ENCODE measurements around the gene PARD3B. TPM values are rescaled to one million over a fixed set of nuclear protein-coding genes. Genes with fewer than 3 reads are reported as not detected.
A peak's percentile ranks its signal among the peaks of the same experiment; 100 is the strongest.

Gene PARD3B
- total RNA-seq, 4 donors from 2014 or later, result 21.8 to 85.6 (median 36.1) TPM

GRCh38 chr2:205033431-205033830, 488.2 kb downstream of the PARD3B start:
- no peak overlapping the region for H3K27ac ChIP-seq
- no peaks in the 10 kb centered on the region for H3K27me3 ChIP-seq
- H3K9me3 ChIP-seq, result no peaks in the 10 kb centered on the region
- no peak for DNase-seq
- H3K4me1 ChIP-seq, result no peaks in the 10 kb centered on the region
- intact Hi-C loops (cut with DNase I; ENCODE audit: low total_unique reads), result no loop called here
- H3K36me3 ChIP-seq, result no peaks in the 10 kb centered on the region
- no peak overlapping the region for H3K4me3 ChIP-seq
- no peak for TF ChIP-seq POLR2A (IDR thresholded peaks at IDR 0.05)
- TF ChIP-seq, protein P1, sequence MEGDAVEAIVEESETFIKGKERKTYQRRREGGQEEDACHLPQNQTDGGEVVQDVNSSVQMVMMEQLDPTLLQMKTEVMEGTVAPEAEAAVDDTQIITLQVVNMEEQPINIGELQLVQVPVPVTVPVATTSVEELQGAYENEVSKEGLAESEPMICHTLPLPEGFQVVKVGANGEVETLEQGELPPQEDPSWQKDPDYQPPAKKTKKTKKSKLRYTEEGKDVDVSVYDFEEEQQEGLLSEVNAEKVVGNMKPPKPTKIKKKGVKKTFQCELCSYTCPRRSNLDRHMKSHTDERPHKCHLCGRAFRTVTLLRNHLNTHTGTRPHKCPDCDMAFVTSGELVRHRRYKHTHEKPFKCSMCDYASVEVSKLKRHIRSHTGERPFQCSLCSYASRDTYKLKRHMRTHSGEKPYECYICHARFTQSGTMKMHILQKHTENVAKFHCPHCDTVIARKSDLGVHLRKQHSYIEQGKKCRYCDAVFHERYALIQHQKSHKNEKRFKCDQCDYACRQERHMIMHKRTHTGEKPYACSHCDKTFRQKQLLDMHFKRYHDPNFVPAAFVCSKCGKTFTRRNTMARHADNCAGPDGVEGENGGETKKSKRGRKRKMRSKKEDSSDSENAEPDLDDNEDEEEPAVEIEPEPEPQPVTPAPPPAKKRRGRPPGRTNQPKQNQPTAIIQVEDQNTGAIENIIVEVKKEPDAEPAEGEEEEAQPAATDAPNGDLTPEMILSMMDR (IDR thresholded peaks at IDR 0.05), result no peak

DNA sequence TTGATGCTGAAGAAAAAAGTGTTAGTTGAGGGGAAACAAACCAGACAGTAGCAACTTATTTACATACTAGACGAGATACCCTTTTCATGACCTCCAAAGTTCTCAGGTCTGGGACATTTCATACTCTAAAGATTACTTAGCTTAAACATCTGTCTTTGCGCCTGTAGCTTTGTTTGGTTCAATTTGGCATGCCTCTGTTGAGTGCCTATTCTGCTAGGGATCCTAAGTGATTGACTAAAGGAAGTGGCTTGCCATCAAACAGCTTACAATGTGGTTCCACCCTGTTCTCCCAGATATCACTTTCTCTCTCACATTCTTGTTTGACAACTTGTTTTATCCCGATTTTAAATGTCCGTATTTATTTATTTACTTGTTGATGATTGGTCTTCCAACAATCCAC, 488.8 kb downstream of the PARD3B start:
- TF ChIP-seq, protein P1 (IDR thresholded peaks at IDR 0.05), result no peak
- TF ChIP-seq POLR2A (IDR thresholded peaks at IDR 0.05), result no peak
- no peak for DNase-seq
- no peaks in the 10 kb centered on the region for H3K27me3 ChIP-seq
- no peak overlapping the region for H3K4me3 ChIP-seq
- no peaks in the 10 kb centered on the region for H3K9me3 ChIP-seq
- intact Hi-C loops (cut with DNase I; ENCODE audit: low total_unique reads), result no loop called here
- H3K27ac ChIP-seq, result no peak overlapping the region
- H3K36me3 ChIP-seq, result no peaks in the 10 kb centered on the region
- H3K4me1 ChIP-seq, result no peaks in the 10 kb centered on the region

DNA sequence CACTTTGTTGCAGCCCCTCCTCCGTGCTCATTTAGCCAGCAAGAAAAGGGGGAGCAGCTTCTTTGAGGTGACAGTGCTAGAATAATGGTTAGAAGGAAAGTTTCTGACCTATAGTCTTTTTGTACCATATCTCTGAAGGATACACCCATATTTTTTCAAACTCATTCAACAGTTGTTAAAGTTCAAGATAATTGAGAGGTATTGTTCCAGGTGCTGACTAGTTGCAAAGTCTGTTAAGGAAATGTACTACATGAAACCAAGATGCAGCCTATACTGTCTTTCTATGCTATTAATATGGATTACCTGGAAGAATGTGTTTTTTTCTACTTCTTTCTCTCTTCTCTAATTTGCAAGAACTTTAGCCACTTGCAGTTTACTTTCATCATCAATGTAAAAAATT, 495.0 kb downstream of the PARD3B start:
- intact Hi-C loops (cut with DNase I; ENCODE audit: low total_unique reads), result no loop called here
- Histone ChIP-seq H3K9me3 (no peaks in the 10 kb centered on the region), H3K27ac (no peak overlapping the region), H3K27me3 (no peaks in the 10 kb centered on the region), H3K36me3 (no peaks in the 10 kb centered on the region), H3K4me3 (no peak overlapping the region), H3K4me1 (no peaks in the 10 kb centered on the region)
- TF ChIP-seq, protein P1 (IDR thresholded peaks at IDR 0.05), result no peak
- TF ChIP-seq POLR2A (IDR thresholded peaks at IDR 0.05), result no peak
- DNase-seq, result no peak

- no peaks in the 10 kb centered on the region for H3K36me3 ChIP-seq
- intact Hi-C loops (cut with DNase I; ENCODE audit: low total_unique reads), result no loop called here
- peak overlapping the region in 1 of 2 donors; percentile 37 for H3K27ac ChIP-seq
- no peaks in the 10 kb centered on the region for H3K9me3 ChIP-seq
- H3K4me1 ChIP-seq, result no peaks in the 10 kb centered on the region
- no peak for DNase-seq
- no peak for TF ChIP-seq POLR2A (IDR thresholded peaks at IDR 0.05)
- TF ChIP-seq, protein P1 (IDR thresholded peaks at IDR 0.05), result no peak
- no peaks in the 10 kb centered on the region for H3K27me3 ChIP-seq
- H3K4me3 ChIP-seq, result no peak overlapping the region
Measured at GRCh38 chr2:205041472-205042130, 496.3 kb downstream of the PARD3B start.

- no peaks in the 10 kb centered on the region for H3K27me3 ChIP-seq
- TF ChIP-seq, protein P1 (IDR thresholded peaks at IDR 0.05), result no peak
- TF ChIP-seq POLR2A (IDR thresholded peaks at IDR 0.05), result no peak
- peaks cover 0 to 3% of the 10 kb centered on the region in 2 donors for H3K4me1 ChIP-seq
- intact Hi-C loops (cut with DNase I; ENCODE audit: low total_unique reads), result no loop called here
- H3K9me3 ChIP-seq, result no peaks in the 10 kb centered on the region
- H3K4me3 ChIP-seq, result no peak overlapping the region
- no peak overlapping the region for H3K27ac ChIP-seq
- no peaks in the 10 kb centered on the region for H3K36me3 ChIP-seq
- no peak for DNase-seq
Measured at GRCh38 chr2:205043285-205043684, 498.0 kb downstream of the PARD3B start.
